HG02610 (cell line): ENCODE data around the gene PAXX.

Experiments
- ATAC-seq: cut with Tn5 transposase; IDR thresholded peaks from one replicate; pipeline ENCODE4 v1.9.1; 2021; ENCODE audit warnings: mild to moderate bottlenecking, moderate library complexity; ENCODE audit not compliant: unreplicated experiment

PAXX gene

GRCh38 chr9:136980669-136981478 is 11.3 kb upstream of the PAXX start:
- no peak for ATAC-seq

- no peak for ATAC-seq
Observed at GRCh38 chr9:136981588-136982231, 10.5 kb upstream of the PAXX start.

GRCh38 chr9:136982232-136983051 is 9.8 kb upstream of the PAXX start, which contains the start of gene LCNL1:
TSS of gene LCNL1 (plus strand) at chr9:136982993. CDS start at chr9:136983587, 594 bp downstream.
- no peak for ATAC-seq

- no peak for ATAC-seq
Observed at GRCh38 chr9:136983167-136983566, 9.1 kb upstream of the PAXX start.

- no peak for ATAC-seq
Observed at GRCh38 chr9:136983656-136984314, 8.4 kb upstream of the PAXX start.

GRCh38 chr9:136984464-136985026 is 7.7 kb upstream of the PAXX start:
- ATAC-seq, result no peak

GRCh38 chr9:136985027-136985602 is 7.1 kb upstream of the PAXX start:
- no peak for ATAC-seq

GRCh38 chr9:136985853-136986252 is 6.4 kb upstream of the PAXX start:
- no peak for ATAC-seq

- no peak for ATAC-seq
Observed at GRCh38 chr9:136988872-136989271, 3.4 kb upstream of the PAXX start.

- ATAC-seq, result no peak
Observed at GRCh38 chr9:136990242-136990911, 1.8 kb upstream of the PAXX start.

GRCh38 chr9:136992819-136993369 is 672 bp downstream of the PAXX start:
- ATAC-seq, result no peak

GRCh38 chr9:136994180-136994887 is 2.1 kb downstream of the PAXX start:
- ATAC-seq, result no peak

- ATAC-seq, result no peak
Observed at GRCh38 chr9:136994888-136995230, 2.6 kb downstream of the PAXX start.

- ATAC-seq, result no peak
Observed at GRCh38 chr9:136995362-136995761, 3.1 kb downstream of the PAXX start.

GRCh38 chr9:136995772-136996311 is 3.6 kb downstream of the PAXX start:
- no peak for ATAC-seq

- no peak for ATAC-seq
Observed at GRCh38 chr9:136996361-136997292, 4.4 kb downstream of the PAXX start, which contains the start of gene CLIC3. TSS of gene CLIC3 (minus strand) at chr9:136996568. CDS start at chr9:136996543, 25 bp downstream.

- no peak for ATAC-seq
Observed at GRCh38 chr9:136997371-136997770, 5.1 kb downstream of the PAXX start.
